Omental fat pad (tissue), 4 donors: Measurements from ENCODE around the gene NDUFA9. TPM values are rescaled to one million over a fixed set of nuclear protein-coding genes. Genes with fewer than 3 reads are reported as not detected.

Experiments
- ATAC-seq: fragments of 150-250 bp; one replicate; pipeline ENCODE4 v1.9.1; 2016; ENCODE audit warnings: mild to moderate bottlenecking, moderate library complexity; ENCODE audit not compliant: low FRiP score
- DNase-seq: peaks from one replicate; pipeline ENCODE4 v3.0.0-alpha.2; 2019; ENCODE audit warnings: low spot score
- total RNA-seq, 4 donors: library from RNA; depleted of rRNA; stranded (reverse); fragments of >200 nt; gene quantifications; one replicate each; pipeline ENCODE4 v1.1.0, GENCODE V29; 2016
- TF ChIP-seq, protein P1 (sequence below), 3 donors: fragments of 450-650 bp; IDR thresholded peaks; one replicate each; pipeline ENCODE4 v1.5.1; 2016 to 2017; ENCODE audit warnings: antibody characterized with exemption in 3 of 3, mild to moderate bottlenecking in 3 of 3, moderate library complexity in 2 of 3

The NDUFA9 gene
- total RNA-seq, 4 donors from 2014 or later: 20.5 to 39.6 (median 29.1) TPM

DNA sequence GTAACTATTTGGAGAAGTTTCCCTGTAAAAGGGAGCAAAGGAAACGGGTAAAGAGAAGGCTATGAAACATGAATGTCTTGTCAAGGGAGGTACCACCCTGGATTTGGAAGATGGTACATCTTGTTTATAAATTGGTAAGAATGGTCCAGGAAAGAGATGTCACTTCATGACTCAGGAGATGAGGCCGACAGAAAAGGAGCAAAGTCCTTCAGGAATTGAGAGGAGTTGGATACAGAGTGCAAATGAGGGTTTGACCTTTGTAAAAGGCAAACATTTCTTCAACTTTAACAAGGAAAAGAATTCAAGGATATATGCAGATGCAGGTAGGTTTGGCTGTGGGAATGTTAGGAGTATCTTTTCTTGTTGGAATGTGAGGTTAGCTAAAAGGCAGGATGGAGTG, 30.8 kb downstream of the NDUFA9 start:
- TF ChIP-seq, protein P1, sequence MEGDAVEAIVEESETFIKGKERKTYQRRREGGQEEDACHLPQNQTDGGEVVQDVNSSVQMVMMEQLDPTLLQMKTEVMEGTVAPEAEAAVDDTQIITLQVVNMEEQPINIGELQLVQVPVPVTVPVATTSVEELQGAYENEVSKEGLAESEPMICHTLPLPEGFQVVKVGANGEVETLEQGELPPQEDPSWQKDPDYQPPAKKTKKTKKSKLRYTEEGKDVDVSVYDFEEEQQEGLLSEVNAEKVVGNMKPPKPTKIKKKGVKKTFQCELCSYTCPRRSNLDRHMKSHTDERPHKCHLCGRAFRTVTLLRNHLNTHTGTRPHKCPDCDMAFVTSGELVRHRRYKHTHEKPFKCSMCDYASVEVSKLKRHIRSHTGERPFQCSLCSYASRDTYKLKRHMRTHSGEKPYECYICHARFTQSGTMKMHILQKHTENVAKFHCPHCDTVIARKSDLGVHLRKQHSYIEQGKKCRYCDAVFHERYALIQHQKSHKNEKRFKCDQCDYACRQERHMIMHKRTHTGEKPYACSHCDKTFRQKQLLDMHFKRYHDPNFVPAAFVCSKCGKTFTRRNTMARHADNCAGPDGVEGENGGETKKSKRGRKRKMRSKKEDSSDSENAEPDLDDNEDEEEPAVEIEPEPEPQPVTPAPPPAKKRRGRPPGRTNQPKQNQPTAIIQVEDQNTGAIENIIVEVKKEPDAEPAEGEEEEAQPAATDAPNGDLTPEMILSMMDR (IDR thresholded peaks at IDR 0.05): no peak
- ATAC-seq (no peak), DNase-seq (no peak)

DNA sequence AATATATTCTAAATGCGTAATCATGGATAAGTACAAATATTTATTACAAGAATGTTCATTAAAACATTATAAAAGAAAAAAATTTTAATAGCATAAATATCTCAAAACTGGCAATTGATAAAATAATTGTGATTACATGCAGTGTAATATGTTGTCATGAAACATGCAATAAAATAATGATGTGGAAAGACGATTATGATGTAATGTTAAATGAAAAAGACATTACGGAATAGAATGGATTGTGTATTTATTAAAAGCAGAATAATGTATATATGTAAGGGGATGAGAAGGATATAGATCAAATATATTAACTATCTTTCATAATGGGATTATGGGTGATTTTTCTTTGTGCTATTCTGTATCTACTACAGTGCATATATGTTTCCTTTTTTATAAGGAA, 32.8 kb downstream of the NDUFA9 start:
- DNase-seq (no peak), ATAC-seq (no peak)
- TF ChIP-seq, protein P1 (IDR thresholded peaks at IDR 0.05): no peak

DNA sequence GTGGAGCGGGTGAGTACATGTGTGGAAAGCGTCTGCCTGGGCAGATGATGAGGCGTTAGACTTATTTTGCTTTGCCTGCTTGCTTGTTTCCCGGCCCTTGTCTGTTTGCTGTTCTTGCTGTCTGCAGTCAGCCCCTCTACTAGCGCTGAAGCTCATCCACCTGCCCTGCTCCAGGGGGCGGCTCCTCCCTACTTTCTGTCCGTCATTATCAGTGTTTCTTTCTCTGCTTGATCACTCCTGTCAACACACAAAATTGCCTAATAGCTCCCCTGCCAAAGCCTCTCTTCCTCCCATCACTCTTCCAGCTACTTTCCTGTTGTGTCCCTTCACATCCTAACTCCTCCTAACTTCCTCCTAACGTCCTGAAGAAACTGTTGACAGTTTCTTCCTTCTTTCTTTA, 36.4 kb downstream of the NDUFA9 start:
- ATAC-seq (no peak), DNase-seq (no peak)
- TF ChIP-seq, protein P1 (IDR thresholded peaks at IDR 0.05): no peak

DNA sequence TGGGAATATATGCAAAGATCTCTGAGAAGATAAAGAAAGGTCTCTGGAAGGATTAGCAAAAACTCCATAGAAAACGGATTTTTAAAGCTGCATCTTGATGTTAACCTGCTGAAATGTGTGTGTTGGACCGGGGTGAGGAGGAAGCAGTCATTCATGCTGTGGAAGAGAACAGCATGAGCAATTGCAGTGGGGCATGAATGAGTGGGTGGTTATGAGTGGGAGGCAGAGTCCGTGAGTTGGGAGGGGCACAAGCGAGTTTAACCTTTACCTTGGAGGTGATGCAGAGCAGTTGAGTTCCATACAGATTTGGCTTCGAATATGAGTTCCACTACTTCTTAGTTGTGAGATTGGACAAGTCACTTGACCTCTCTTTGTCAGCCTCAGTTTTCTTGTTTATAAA, 41.8 kb downstream of the NDUFA9 start:
- TF ChIP-seq, protein P1 (IDR thresholded peaks at IDR 0.05): no peak
- ATAC-seq: no peak
- no peak for DNase-seq

Other genes with a start within 250 kb of the NDUFA9 start
- gene FGF6, start 203.3 kb upstream of the NDUFA9 start, total RNA-seq: not detected
- 1 to 10 TPM; 1.1 to 3.2 (median 1.5) TPM for gene RAD51AP1, start 110.2 kb upstream of the NDUFA9 start, total RNA-seq
- gene DYRK4, start 86.9 kb upstream of the NDUFA9 start, total RNA-seq: 10 to 100 TPM; 14.8 to 26.4 (median 24.2) TPM
- 1 to 10 TPM in 2 of 4 donors, under 1 TPM in 2; 0.47 to 4.8 (median 2.1) TPM for gene AKAP3, start 63 bp upstream of the NDUFA9 start, total RNA-seq
- gene GALNT8, start 71.3 kb downstream of the NDUFA9 start, total RNA-seq: 1 to 10 TPM in 3 of 4 donors, under 1 TPM in 1; 0.84 to 2.5 (median 1.5) TPM